Measurements from ENCODE around the gene PLXNA2. TPM values are rescaled to one million over a fixed set of nuclear protein-coding genes. Genes with fewer than 3 reads are reported as not detected.
A peak's percentile ranks its signal among the peaks of the same experiment; 100 is the strongest.

Gene PLXNA2
- total RNA-seq, 1 donor from 2014 or later: 17.7 TPM

DNA sequence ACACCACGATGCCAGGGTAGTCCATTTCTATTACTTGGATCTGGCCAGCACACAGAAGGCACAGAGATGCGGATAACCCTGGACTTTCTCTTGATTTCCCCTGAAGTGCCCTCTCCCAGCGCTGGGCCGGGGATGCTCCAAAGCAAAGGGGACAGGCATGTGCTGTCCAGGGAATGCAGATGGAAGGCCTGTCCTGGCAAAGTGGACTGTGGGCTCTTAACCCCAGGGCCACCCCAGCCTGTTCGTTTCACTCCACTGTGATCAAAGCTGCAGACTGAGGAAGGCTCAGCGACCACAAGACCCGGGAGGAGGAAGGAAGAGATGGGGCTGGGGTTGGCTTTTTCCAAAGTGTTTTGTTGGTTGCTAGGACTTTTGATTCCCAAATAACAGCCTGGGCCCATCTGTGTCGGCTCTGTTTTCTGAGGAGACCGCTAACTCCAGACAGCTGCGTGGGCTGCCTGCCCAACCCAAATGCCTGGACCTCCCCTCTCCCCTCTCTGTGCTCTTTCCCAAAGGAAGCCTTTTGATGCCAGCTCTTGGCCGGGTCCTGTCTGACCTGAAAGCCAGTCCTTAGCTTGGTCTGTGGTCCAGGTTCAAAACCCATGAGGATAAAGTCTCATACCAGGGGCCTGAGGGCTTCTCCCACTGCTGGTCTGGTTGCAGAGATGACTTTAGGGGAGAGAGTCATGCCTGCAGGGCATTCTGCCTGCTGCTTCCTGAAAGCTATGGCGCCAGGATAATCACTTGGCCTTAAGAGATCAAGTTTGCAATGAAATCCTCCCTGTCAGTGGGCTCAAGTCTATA, 213.7 kb downstream of the PLXNA2 start:
- H3K4me3 Mint-ChIP-seq (ENCODE audit: unreplicated experiment): no peak overlapping the region
- peaks cover 3% of the 10 kb centered on the region for H3K36me3 ChIP-seq (ENCODE audit: insufficient read depth, low read length)
- peak overlapping the region; percentile 41 for H3K27ac Mint-ChIP-seq (ENCODE audit: unreplicated experiment)
- peak overlapping the region; percentile 8 for H3K27ac ChIP-seq (ENCODE audit: low read depth, low read length)
- no peak overlapping the region for H2AFZ ChIP-seq (ENCODE audit: low read depth, low read length)
- H3K9me3 ChIP-seq (ENCODE audit: insufficient read depth, low read depth, low read length): no peaks in the 10 kb centered on the region
- no peaks in the 10 kb centered on the region for H3K9me3 Mint-ChIP-seq (ENCODE audit: unreplicated experiment)
- H3K4me1 Mint-ChIP-seq (ENCODE audit: low read depth, unreplicated experiment): peaks cover 13% of the 10 kb centered on the region
- TF ChIP-seq, protein P1, sequence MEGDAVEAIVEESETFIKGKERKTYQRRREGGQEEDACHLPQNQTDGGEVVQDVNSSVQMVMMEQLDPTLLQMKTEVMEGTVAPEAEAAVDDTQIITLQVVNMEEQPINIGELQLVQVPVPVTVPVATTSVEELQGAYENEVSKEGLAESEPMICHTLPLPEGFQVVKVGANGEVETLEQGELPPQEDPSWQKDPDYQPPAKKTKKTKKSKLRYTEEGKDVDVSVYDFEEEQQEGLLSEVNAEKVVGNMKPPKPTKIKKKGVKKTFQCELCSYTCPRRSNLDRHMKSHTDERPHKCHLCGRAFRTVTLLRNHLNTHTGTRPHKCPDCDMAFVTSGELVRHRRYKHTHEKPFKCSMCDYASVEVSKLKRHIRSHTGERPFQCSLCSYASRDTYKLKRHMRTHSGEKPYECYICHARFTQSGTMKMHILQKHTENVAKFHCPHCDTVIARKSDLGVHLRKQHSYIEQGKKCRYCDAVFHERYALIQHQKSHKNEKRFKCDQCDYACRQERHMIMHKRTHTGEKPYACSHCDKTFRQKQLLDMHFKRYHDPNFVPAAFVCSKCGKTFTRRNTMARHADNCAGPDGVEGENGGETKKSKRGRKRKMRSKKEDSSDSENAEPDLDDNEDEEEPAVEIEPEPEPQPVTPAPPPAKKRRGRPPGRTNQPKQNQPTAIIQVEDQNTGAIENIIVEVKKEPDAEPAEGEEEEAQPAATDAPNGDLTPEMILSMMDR (IDR thresholded peaks at IDR 0.05; ENCODE audit: insufficient read depth, low read depth, low read length): no peak
- TF ChIP-seq EZH2 (IDR thresholded peaks at IDR 0.05; ENCODE audit: insufficient read depth, low read length): no peak
- no peaks in the 10 kb centered on the region for H4K20me1 ChIP-seq (ENCODE audit: insufficient read depth, low read length)
- no peak overlapping the region for H3K9ac ChIP-seq (ENCODE audit: low read length)
- no peak for FAIRE-seq
- H3K27me3 ChIP-seq (ENCODE audit: insufficient read depth, low read length): no peaks in the 10 kb centered on the region
- peak; percentile 61 for DNase-seq (ENCODE audit: low read depth)
- peaks cover 15% of the 10 kb centered on the region for H3K4me1 ChIP-seq (ENCODE audit: insufficient read depth, low read length)
- H3K27me3 Mint-ChIP-seq (ENCODE audit: low read depth, unreplicated experiment): peaks cover 2% of the 10 kb centered on the region
- peaks cover 22% of the 10 kb centered on the region for H3K36me3 Mint-ChIP-seq (ENCODE audit: low read depth, unreplicated experiment)
- peak overlapping the region; percentile 40 for H3K4me2 ChIP-seq (ENCODE audit: low read length)
- no peaks in the 10 kb centered on the region for H3K79me2 ChIP-seq (ENCODE audit: insufficient read depth, low read length)
- H3K4me3 ChIP-seq (ENCODE audit: insufficient read depth, low read depth, low read length): no peak overlapping the region

DNA sequence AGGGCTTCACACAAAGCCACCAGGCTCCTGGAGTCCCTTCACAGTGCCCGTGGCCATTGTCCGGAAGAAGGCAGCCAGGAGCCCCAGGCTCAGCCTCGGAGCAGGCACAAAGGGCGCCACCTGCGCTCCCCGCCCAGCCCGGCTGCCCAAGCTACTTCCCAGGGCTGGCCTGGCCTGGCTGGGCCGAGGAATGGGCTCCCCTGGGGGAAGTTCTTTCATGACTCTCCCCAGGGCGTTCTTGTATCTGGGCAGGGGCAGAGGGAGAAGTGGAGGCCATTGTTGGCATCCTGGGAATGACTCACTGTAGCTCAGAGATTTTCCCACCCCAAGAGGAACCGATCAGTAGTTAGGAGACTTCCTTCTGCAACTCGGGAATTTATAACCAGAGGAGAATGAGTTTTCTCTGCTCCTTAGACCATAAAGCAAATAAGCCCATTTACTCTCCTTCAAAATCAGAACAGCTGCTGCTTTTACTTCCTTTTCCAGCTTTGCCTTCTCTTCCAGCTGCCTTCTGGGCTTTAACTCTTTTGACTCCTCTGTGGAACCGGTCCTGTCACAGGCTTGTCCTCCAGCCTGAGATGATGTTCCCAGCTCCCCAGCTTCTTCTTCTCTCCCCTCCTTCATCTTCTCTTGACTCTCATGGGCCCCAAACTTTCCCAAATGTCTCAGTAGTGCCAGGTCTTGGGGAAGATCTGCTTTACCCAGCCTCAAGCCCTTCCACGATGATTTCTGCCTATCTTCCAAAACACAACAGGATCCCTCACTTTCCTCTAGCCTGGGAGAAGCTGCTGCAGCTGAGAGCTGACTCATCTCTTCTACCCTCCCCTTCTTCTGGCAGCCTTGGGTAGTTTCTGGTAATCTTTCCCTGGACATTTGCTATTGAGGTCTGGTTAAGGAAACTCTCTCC, 214.6 kb downstream of the PLXNA2 start:
- Mint-ChIP-seq H3K27ac (ENCODE audit: unreplicated experiment) (peak overlapping the region; percentile 41), H3K9me3 (ENCODE audit: unreplicated experiment) (no peaks in the 10 kb centered on the region), H3K36me3 (ENCODE audit: low read depth, unreplicated experiment) (peaks cover 22% of the 10 kb centered on the region), H3K4me3 (ENCODE audit: unreplicated experiment) (no peak overlapping the region), H3K4me1 (ENCODE audit: low read depth, unreplicated experiment) (peaks cover 13% of the 10 kb centered on the region), H3K27me3 (ENCODE audit: low read depth, unreplicated experiment) (peaks cover 2% of the 10 kb centered on the region)
- TF ChIP-seq, protein P1 (IDR thresholded peaks at IDR 0.05; ENCODE audit: insufficient read depth, low read depth, low read length): no peak
- no peak for TF ChIP-seq EZH2 (IDR thresholded peaks at IDR 0.05; ENCODE audit: insufficient read depth, low read length)
- H4K20me1 ChIP-seq (ENCODE audit: insufficient read depth, low read length): no peaks in the 10 kb centered on the region
- H3K9ac ChIP-seq (ENCODE audit: low read length): no peak overlapping the region
- no peak overlapping the region for H3K4me3 ChIP-seq (ENCODE audit: insufficient read depth, low read depth, low read length)
- H3K79me2 ChIP-seq (ENCODE audit: insufficient read depth, low read length): no peaks in the 10 kb centered on the region
- peaks cover 15% of the 10 kb centered on the region for H3K4me1 ChIP-seq (ENCODE audit: insufficient read depth, low read length)
- peak overlapping the region; percentile 40 for H3K4me2 ChIP-seq (ENCODE audit: low read length)
- FAIRE-seq (peak; percentile 69), DNase-seq (ENCODE audit: low read depth) (peak; percentile 78)
- peaks cover 3% of the 10 kb centered on the region for H3K36me3 ChIP-seq (ENCODE audit: insufficient read depth, low read length)
- H2AFZ ChIP-seq (ENCODE audit: low read depth, low read length): no peak overlapping the region
- H3K9me3 ChIP-seq (ENCODE audit: insufficient read depth, low read depth, low read length): no peaks in the 10 kb centered on the region
- no peaks in the 10 kb centered on the region for H3K27me3 ChIP-seq (ENCODE audit: insufficient read depth, low read length)
- H3K27ac ChIP-seq (ENCODE audit: low read depth, low read length): peak overlapping the region; percentile 8

All from astrocyte (in vitro differentiated cells and primary cell).